ENCODE measurements around the gene TIAL1.
"Not testable (repeated sequence)": the region's sequence is repeated elsewhere in the genome, so short reads cannot be mapped to it uniquely, and the experiment has no call there.

TIAL1 gene

GRCh38 chr10:119611433-119611832 lies 14.7 kb upstream of the TIAL1 start:
- FAIRE-seq: no peak

- FAIRE-seq: no peak
These were observed 12.8 kb upstream of the TIAL1 start for GRCh38 chr10:119609516-119609915.

GRCh38 chr10:119608316-119609155 lies 11.8 kb upstream of the TIAL1 start:
- peak; percentile 83 for FAIRE-seq

GRCh38 chr10:119604468-119604867 lies 7.7 kb upstream of the TIAL1 start:
- no peak for FAIRE-seq

GRCh38 chr10:119602241-119603095 lies 5.7 kb upstream of the TIAL1 start:
- no peak for FAIRE-seq

GRCh38 chr10:119598397-119598796 lies 1.6 kb upstream of the TIAL1 start:
- FAIRE-seq: no peak

GRCh38 chr10:119597405-119598186 lies 832 bp upstream of the TIAL1 start:
- no peak for FAIRE-seq

GRCh38 chr10:119595676-119596515 lies 868 bp downstream of the TIAL1 start:
- no peak for FAIRE-seq

- FAIRE-seq: no peak
These were observed 1.6 kb downstream of the TIAL1 start for GRCh38 chr10:119595134-119595675.

- no peak for FAIRE-seq
These were observed 8.7 kb downstream of the TIAL1 start for GRCh38 chr10:119588071-119588470.

GRCh38 chr10:119578355-119578754 lies 18.4 kb downstream of the TIAL1 start:
- no peak for FAIRE-seq

- FAIRE-seq: no peak
These were observed 20.8 kb downstream of the TIAL1 start for GRCh38 chr10:119575991-119576390.

GRCh38 chr10:119575506-119575905 lies 21.3 kb downstream of the TIAL1 start:
- no peak for FAIRE-seq

GRCh38 chr10:119567978-119568377 lies 28.8 kb downstream of the TIAL1 start:
- FAIRE-seq: no peak

GRCh38 chr10:119562097-119562496 lies 34.7 kb downstream of the TIAL1 start:
- FAIRE-seq: no peak

- not testable (repeated sequence) for FAIRE-seq
These were observed 37.3 kb downstream of the TIAL1 start for GRCh38 chr10:119559511-119559910.

GRCh38 chr10:119556081-119556480 lies 40.7 kb downstream of the TIAL1 start:
- not testable (repeated sequence) for FAIRE-seq

- FAIRE-seq: no peak
These were observed 41.5 kb downstream of the TIAL1 start for GRCh38 chr10:119555178-119555784.

- FAIRE-seq: no peak
These were observed 45.9 kb downstream of the TIAL1 start for GRCh38 chr10:119550827-119551226.

- FAIRE-seq: no peak
These were observed 47.3 kb downstream of the TIAL1 start for GRCh38 chr10:119549247-119549999.

GRCh38 chr10:119546009-119546408 lies 50.8 kb downstream of the TIAL1 start:
- FAIRE-seq: no peak
